GM19397 (cell line): ENCODE measurements around the gene THAP4.
"Not testable (repeated sequence)": the region's sequence is repeated elsewhere in the genome, so short reads cannot be mapped to it uniquely, and the experiment has no call there.

ENCODE experiments used
- ATAC-seq: cut with Tn5 transposase; IDR thresholded peaks from one replicate; pipeline ENCODE4 v1.9.1; 2021; ENCODE audit warnings: mild to moderate bottlenecking, moderate library complexity; ENCODE audit not compliant: unreplicated experiment

Gene THAP4

GRCh38 chr2:241567266-241567665 lies 69.7 kb downstream of the THAP4 start:
- ATAC-seq = not testable (repeated sequence)

GRCh38 chr2:241566468-241566867 lies 70.5 kb downstream of the THAP4 start:
- no peak for ATAC-seq

- not testable (repeated sequence) for ATAC-seq
Measured at GRCh38 chr2:241566021-241566420, 70.9 kb downstream of the THAP4 start.

- ATAC-seq = no peak
Measured at GRCh38 chr2:241565411-241565810, 71.5 kb downstream of the THAP4 start.

- ATAC-seq = no peak
Measured at GRCh38 chr2:241564596-241565410, 72.2 kb downstream of the THAP4 start.

GRCh38 chr2:241563981-241564595 lies 72.9 kb downstream of the THAP4 start:
- no peak for ATAC-seq

- ATAC-seq = no peak
Measured at GRCh38 chr2:241563571-241563980, 73.4 kb downstream of the THAP4 start.

- ATAC-seq = no peak
Measured at GRCh38 chr2:241563031-241563507, 73.9 kb downstream of the THAP4 start.

GRCh38 chr2:241562269-241562891 lies 74.6 kb downstream of the THAP4 start:
- ATAC-seq = no peak

GRCh38 chr2:241561832-241562231 lies 75.1 kb downstream of the THAP4 start:
- ATAC-seq = no peak

GRCh38 chr2:241560883-241561474 lies 76.0 kb downstream of the THAP4 start:
- ATAC-seq = no peak

GRCh38 chr2:241560162-241560882 lies 76.6 kb downstream of the THAP4 start:
- ATAC-seq = no peak

- no peak for ATAC-seq
Measured at GRCh38 chr2:241559323-241560161, 77.4 kb downstream of the THAP4 start.

GRCh38 chr2:241558532-241559322 lies 78.2 kb downstream of the THAP4 start, which contains the start of gene BOK:
Gene BOK (plus strand): TSS chr2:241558745. CDS start chr2:241559484, 739 bp downstream.
- no peak for ATAC-seq

GRCh38 chr2:241556746-241557145 lies 80.2 kb downstream of the THAP4 start:
- ATAC-seq = no peak

GRCh38 chr2:241555711-241556110 lies 81.2 kb downstream of the THAP4 start:
- ATAC-seq = no peak

GRCh38 chr2:241554610-241555322 lies 82.2 kb downstream of the THAP4 start:
- no peak for ATAC-seq

- no peak for ATAC-seq
Measured at GRCh38 chr2:241553981-241554380, 83.0 kb downstream of the THAP4 start.
